Heart left ventricle (tissue), 16 donors: Measurements from ENCODE around the gene MYH10. TPM values are rescaled to one million over a fixed set of nuclear protein-coding genes. Genes with fewer than 3 reads are reported as not detected.
A peak's percentile ranks its signal among the peaks of the same experiment; 100 is the strongest.

ENCODE experiments used
- ATAC-seq, 4 donors: fragments of 200-7000 bp; cut with Tn5 transposase; one replicate each; pipeline ENCODE4 v1.9.1; 2020 to 2022; ENCODE audit warnings: moderate library complexity in 4 of 4, mild to moderate bottlenecking in 3 of 4, moderate number of reproducible peaks in 1 of 4
- DNase-seq, 5 donors: peaks; one replicate each; pipeline ENCODE4 v3.0.0-alpha.2; 2020
- H3K27ac ChIP-seq, 12 donors: fragments of 200-600 bp; sonication (generic) in 4 of 12; one replicate each; pipeline versions ENCODE4 v1.5.0 to v1.8.0; 2016 to 2022; ENCODE audit warnings: mild to moderate bottlenecking in 2 of 12
- H3K27me3 ChIP-seq, 9 donors: fragments of 200-600 bp; sonication (generic) in 2 of 9; one replicate each; pipeline versions ENCODE4 v1.5.1 to v1.8.0; 2016 to 2022; ENCODE audit warnings: mild to moderate bottlenecking in 3 of 9
- H3K36me3 ChIP-seq, 9 donors: fragments of 200-600 bp; sonication (generic) in 2 of 9; one replicate each; pipeline versions ENCODE4 v1.5.0 to v1.8.0; 2018 to 2022; ENCODE audit warnings: mild to moderate bottlenecking in 2 of 9
- H3K4me1 ChIP-seq, 12 donors: fragments of 200-600 bp; sonication (generic) in 4 of 12; one replicate each; pipeline versions ENCODE4 v1.5.0 to v1.8.0; 2016 to 2022; ENCODE audit warnings: mild to moderate bottlenecking in 3 of 12
- H3K4me3 ChIP-seq, 12 donors: fragments of 200-600 bp; sonication (generic) in 4 of 12; one replicate each; pipeline versions ENCODE4 v1.5.0 to v1.8.0; 2017 to 2022; ENCODE audit warnings: mild to moderate bottlenecking in 9 of 12, moderate library complexity in 4 of 12
- H3K9me3 ChIP-seq, 12 donors: fragments of 200-600 bp; sonication (generic) in 4 of 12; one replicate each; pipeline versions ENCODE4 v1.5.0 to v1.8.0; 2016 to 2022; ENCODE audit warnings: mild to moderate bottlenecking in 1 of 12
- POLR2A ChIP-seq, 2 donors: fragments of 450-650 bp; IDR thresholded peaks; one replicate each; pipeline ENCODE4 v1.6.1; 2017; ENCODE audit warnings: antibody characterized with exemption in 2 of 2, mild to moderate bottlenecking in 2 of 2, moderate library complexity in 2 of 2
- WGBS, 4 donors: extraction: QIAGEN DNeasy Blood & Tissue Kit in 2 of 4; methylation state at CpG; one replicate each; pipeline versions ENCODE4 v1.1.5 to v1.1.7; 2013 to 2018; 5-methylcytosine and 5-hydroxymethylcytosine counted together
- intact Hi-C, 10 donors: fragments of 100-400 bp; cut with DNase I; formaldehyde crosslinking; loops; one replicate each; pipeline versions ENCODE4 v1.11.1 to v1.14.2; 2022
- polyA plus RNA-seq, 2 donors: library from polyadenylated mRNA; stranded (reverse); fragments of 200-250 nt; gene quantifications; one replicate each; pipeline ENCODE4 v1.2.3, GENCODE V29; 2013
- total RNA-seq, 9 donors: library from RNA; depleted of rRNA in 2 of 9; stranded (reverse); fragments of >200 nt in 2 of 9; fragmentation: NEBNext Ultra II Directional in 3 of 9; extraction: Animal tissue kit (Norgen Biotek cat#: 25700) in 3 of 9; gene quantifications; one replicate each; pipeline versions ENCODE4 v1.1.0 to v1.2.4, GENCODE V29; 2016 to 2023
- TF ChIP-seq, protein P1 (sequence below), 12 donors: fragments of 200-600 bp; sonication (generic) in 4 of 12; IDR thresholded peaks; one replicate each; pipeline versions ENCODE4 v1.5.0 to v1.8.0; 2018 to 2022; ENCODE audit warnings: antibody characterized with exemption in 12 of 12, mild to moderate bottlenecking in 5 of 12
- donor health status: ischemic (EF 13 %, LVEDD 7.1; RV severe dilation, severe dysfunction).
- donor health status: healthy with polysubstance abuse.
- donor health status: DM: no; HTN: yes; CAD: no.
- donor health status: DM: no; HTN: no; CAD: no.
- donor health status: ischemic (EF 25% LVEDD 6.9; RV normal size, moderate dysfunction).
- donor health status: ischemic (EF 25% LVEDD 5.7; RV mildly dilated, moderate dysfunction).
- donor health status: healthy.
- donor health status: DM: yes; HTN: yes; CAD: no.
- donor health status: ischemic (EF 35%, LVEDD 5.7; RV mildly dilated, moderate dysfunction).
- donor health status: nonischemic (EF 11% LVEDD 7.7; RV severe dilation, severe dysfunction).
- donor health status: DM: yes; HTN: yes; CAD: no.
- donor health status: PGD.
- donor health status: ischemic (EF 29% LVEDD 5.4; RV normal size, mild dysfunction).
- donor health status: nonischemic (EF 23%, LVEDD 6.1; RV moderate dilation, normal function).

Gene MYH10
- total and polyA plus RNA-seq, 11 donors, result 10.6 to 62.1 (median 35.2) TPM

DNA sequence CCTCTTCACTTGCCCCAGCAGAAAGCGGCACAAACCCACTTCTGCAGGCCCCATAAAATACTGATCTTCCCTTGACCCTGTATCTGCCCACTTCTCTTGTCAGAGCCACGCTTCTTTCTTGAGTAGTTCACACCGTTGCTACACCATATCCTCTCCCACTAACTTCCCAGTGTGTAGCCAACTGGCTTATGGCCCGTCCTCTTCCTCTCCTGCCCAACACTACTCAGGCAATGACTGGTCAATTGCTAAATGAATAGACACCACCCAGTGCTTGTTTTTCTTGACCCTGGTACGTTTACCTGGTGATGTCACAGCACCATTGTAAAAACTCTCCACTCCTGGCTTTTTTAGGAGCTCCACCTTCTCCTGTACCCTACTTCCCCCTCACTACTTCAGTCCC lies 107.9 kb downstream of the MYH10 start:
- DNase-seq, result no peak
- Histone ChIP-seq H3K27me3 (no peaks in the 10 kb centered on the region), H3K36me3 (peaks cover 3 to 86% (median 38%) of the 10 kb centered on the region in 9 donors), H3K4me3 (no peak overlapping the region), H3K4me1 (no peaks in the 10 kb centered on the region), H3K9me3 (no peaks in the 10 kb centered on the region), H3K27ac (no peak overlapping the region)
- intact Hi-C loops, result no loop called here
- TF ChIP-seq, protein P1, sequence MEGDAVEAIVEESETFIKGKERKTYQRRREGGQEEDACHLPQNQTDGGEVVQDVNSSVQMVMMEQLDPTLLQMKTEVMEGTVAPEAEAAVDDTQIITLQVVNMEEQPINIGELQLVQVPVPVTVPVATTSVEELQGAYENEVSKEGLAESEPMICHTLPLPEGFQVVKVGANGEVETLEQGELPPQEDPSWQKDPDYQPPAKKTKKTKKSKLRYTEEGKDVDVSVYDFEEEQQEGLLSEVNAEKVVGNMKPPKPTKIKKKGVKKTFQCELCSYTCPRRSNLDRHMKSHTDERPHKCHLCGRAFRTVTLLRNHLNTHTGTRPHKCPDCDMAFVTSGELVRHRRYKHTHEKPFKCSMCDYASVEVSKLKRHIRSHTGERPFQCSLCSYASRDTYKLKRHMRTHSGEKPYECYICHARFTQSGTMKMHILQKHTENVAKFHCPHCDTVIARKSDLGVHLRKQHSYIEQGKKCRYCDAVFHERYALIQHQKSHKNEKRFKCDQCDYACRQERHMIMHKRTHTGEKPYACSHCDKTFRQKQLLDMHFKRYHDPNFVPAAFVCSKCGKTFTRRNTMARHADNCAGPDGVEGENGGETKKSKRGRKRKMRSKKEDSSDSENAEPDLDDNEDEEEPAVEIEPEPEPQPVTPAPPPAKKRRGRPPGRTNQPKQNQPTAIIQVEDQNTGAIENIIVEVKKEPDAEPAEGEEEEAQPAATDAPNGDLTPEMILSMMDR (IDR thresholded peaks at IDR 0.05), result no peak
- peak in 1 of 4 donors; percentile 32 for ATAC-seq
- WGBS, 4 donors, result 67 to 73% (median 71%) methylated on average over 5 of the region's 5 CpGs

GRCh38 chr17:8520981-8521380 lies 109.5 kb downstream of the MYH10 start:
- no peak for DNase-seq
- Histone ChIP-seq H3K4me1 (no peaks in the 10 kb centered on the region), H3K27me3 (no peaks in the 10 kb centered on the region), H3K9me3 (no peaks in the 10 kb centered on the region), H3K36me3 (peaks cover 3 to 87% (median 35%) of the 10 kb centered on the region in 9 donors), H3K27ac (no peak overlapping the region), H3K4me3 (no peak overlapping the region)
- no peak for TF ChIP-seq POLR2A (IDR thresholded peaks at IDR 0.05)
- TF ChIP-seq, protein P1 (IDR thresholded peaks at IDR 0.05), result no peak
- WGBS, 4 donors, result 92 to 94% (median 94%) methylated on average over 10 of the region's 10 CpGs
- intact Hi-C loops, result no loop called here
- no peak for ATAC-seq

GRCh38 chr17:8518850-8519249 lies 111.7 kb downstream of the MYH10 start:
- Histone ChIP-seq H3K4me3 (no peak overlapping the region), H3K27me3 (no peaks in the 10 kb centered on the region), H3K9me3 (no peaks in the 10 kb centered on the region), H3K36me3 (peaks cover 3 to 96% (median 53%) of the 10 kb centered on the region in 9 donors), H3K4me1 (no peaks in the 10 kb centered on the region), H3K27ac (no peak overlapping the region)
- ATAC-seq (no peak), DNase-seq (no peak)
- no peak for TF ChIP-seq POLR2A (IDR thresholded peaks at IDR 0.05)
- TF ChIP-seq, protein P1 (IDR thresholded peaks at IDR 0.05), result no peak
- 89 to 92% (median 90%) methylated on average over 2 of the region's 2 CpGs for WGBS, 4 donors
- intact Hi-C loops, result no loop called here

DNA sequence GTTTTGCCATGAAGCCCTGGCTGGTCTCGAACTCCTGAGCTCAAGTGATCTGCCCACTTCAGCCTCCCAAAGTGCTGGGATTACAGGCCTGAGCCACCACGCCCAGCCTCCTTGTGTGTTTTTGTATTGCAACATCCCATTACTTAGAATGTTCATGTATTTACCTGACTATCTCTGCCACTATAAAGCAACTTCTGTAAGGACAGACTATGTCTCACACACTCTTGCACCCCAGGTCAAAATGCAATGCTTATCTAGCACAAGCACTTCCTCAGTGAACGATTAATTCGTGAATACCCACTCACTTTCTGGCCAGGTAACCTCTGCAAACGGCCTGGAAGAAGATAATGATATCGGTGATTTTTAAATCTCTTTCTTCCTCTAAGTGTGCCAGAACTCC lies 112.2 kb downstream of the MYH10 start:
- no peak for TF ChIP-seq POLR2A (IDR thresholded peaks at IDR 0.05)
- intact Hi-C loops, result no loop called here

GRCh38 chr17:8514801-8515200 lies 115.7 kb downstream of the MYH10 start:
- 88 to 93% (median 92%) methylated on average over 11 of the region's 11 CpGs for WGBS, 4 donors
- no peaks in the 10 kb centered on the region for H3K9me3 ChIP-seq
- intact Hi-C loops, result no loop called here
- no peak overlapping the region for H3K4me3 ChIP-seq
- no peak for ATAC-seq
- no peak overlapping the region for H3K27ac ChIP-seq
- no peaks in the 10 kb centered on the region for H3K4me1 ChIP-seq
- peaks cover 0 to 100% (median 63%) of the 10 kb centered on the region in 9 donors for H3K36me3 ChIP-seq
- DNase-seq, result no peak
- TF ChIP-seq, protein P1 (IDR thresholded peaks at IDR 0.05), result no peak
- TF ChIP-seq POLR2A (IDR thresholded peaks at IDR 0.05), result no peak
- no peaks in the 10 kb centered on the region for H3K27me3 ChIP-seq

More for the DNA sequence above, 112.2 kb downstream of the MYH10 start:
- H3K27ac ChIP-seq, result no peak overlapping the region
- no peak for ATAC-seq
- H3K9me3 ChIP-seq, result no peaks in the 10 kb centered on the region
- WGBS, 4 donors, result 93 to 96% (median 94%) methylated on average over 6 of the region's 6 CpGs
- H3K27me3 ChIP-seq, result no peaks in the 10 kb centered on the region
- H3K4me3 ChIP-seq, result no peak overlapping the region
- DNase-seq, result no peak
- no peaks in the 10 kb centered on the region for H3K4me1 ChIP-seq
- peaks cover 3 to 98% (median 59%) of the 10 kb centered on the region in 9 donors for H3K36me3 ChIP-seq
